CD14-positive monocyte (primary cell): ENCODE results near the gene BCL2L11. TPM values are rescaled to one million over a fixed set of nuclear protein-coding genes. Genes with fewer than 3 reads are reported as not detected.

ENCODE experiments used
- DNase-seq, 3 donors: peaks; one replicate each; pipeline ENCODE4 v3.0.0-alpha.2; 2011 to 2022
- H2AFZ ChIP-seq: 2 replicates; pipeline ENCODE4 v1.6.0; 2012; ENCODE audit warnings: mild to moderate bottlenecking, low read depth, low read length, inconsistent platforms; ENCODE audit not compliant: insufficient read depth, poor library complexity, severe bottlenecking
- H3K27ac ChIP-seq, 2 donors: 1 replicate in 1 of 2; 2 replicates in 1 of 2; pipeline ENCODE4 v1.5.1; 2012 to 2013; ENCODE audit warnings: low read length in 2 of 2, control low read depth in 1 of 2, inconsistent platforms in 1 of 2, low read depth in 1 of 2, mild to moderate bottlenecking in 1 of 2
- H3K27me3 ChIP-seq, 2 donors: one replicate each; pipeline versions ENCODE4 v1.6.0 to v1.6.1; 2011 to 2013; ENCODE audit warnings: low read length in 2 of 2; ENCODE audit not compliant: control insufficient read depth in 2 of 2, insufficient read depth in 2 of 2
- H3K36me3 ChIP-seq, 2 donors: replicated peaks in 1 of 2; 1 replicate in 1 of 2; 2 replicates in 1 of 2; pipeline versions ENCODE4 v1.5.1 to v1.6.1; 2012 to 2013; ENCODE audit warnings: low read length in 2 of 2, control low read depth in 1 of 2, inconsistent platforms in 1 of 2, mild to moderate bottlenecking in 1 of 2; ENCODE audit not compliant: insufficient read depth in 2 of 2, control insufficient read depth in 1 of 2
- H3K4me1 ChIP-seq, 2 donors: 1 replicate in 1 of 2; 2 replicates in 1 of 2; pipeline versions ENCODE4 v1.5.1 to v1.6.1; 2012 to 2013; ENCODE audit warnings: low read length in 2 of 2, control low read depth in 1 of 2, inconsistent platforms in 1 of 2, mild to moderate bottlenecking in 1 of 2, moderate library complexity in 1 of 2; ENCODE audit not compliant: insufficient read depth in 2 of 2, control insufficient read depth in 1 of 2
- H3K4me2 ChIP-seq: replicated peaks from 2 replicates; pipeline ENCODE3; 2012; ENCODE audit warnings: low read length, moderate library complexity, mild to moderate bottlenecking; ENCODE audit not compliant: poor library complexity, severe bottlenecking; ENCODE audit errors: extremely low read depth
- H3K4me3 ChIP-seq, 3 experiments: fragments of 200-600 bp in 1 of 3; sonication (generic) in 1 of 3; replicated peaks in 1 of 3; 1 replicate in 2 of 3; 2 replicates in 1 of 3; pipeline ENCODE4 v1.5.1; 2011 to 2013; ENCODE audit warnings: low read length in 3 of 3, mild to moderate bottlenecking in 3 of 3, control low read depth in 2 of 3, low read depth in 2 of 3, inconsistent platforms in 1 of 3, moderate library complexity in 1 of 3
- H3K79me2 ChIP-seq: 2 replicates; pipeline ENCODE4 v1.6.0; 2012; ENCODE audit warnings: mild to moderate bottlenecking, control low read depth, inconsistent platforms, low read length, moderate library complexity; ENCODE audit not compliant: insufficient read depth
- H3K9ac ChIP-seq: 2 replicates; pipeline ENCODE4 v1.6.0; 2017; ENCODE audit warnings: low read length, mild to moderate bottlenecking; ENCODE audit not compliant: insufficient read depth, poor library complexity, severe bottlenecking
- H3K9me3 ChIP-seq, 2 donors: replicated peaks in 1 of 2; 1 replicate in 1 of 2; 2 replicates in 1 of 2; pipeline versions ENCODE4 v1.5.1 to v1.6.1; 2012 to 2013; ENCODE audit warnings: low read length in 2 of 2, control low read depth in 1 of 2; ENCODE audit not compliant: control insufficient read depth in 1 of 2, insufficient read depth in 1 of 2
- H4K20me1 ChIP-seq: 2 replicates; pipeline ENCODE4 v1.6.0; 2012; ENCODE audit warnings: mild to moderate bottlenecking, low read length, control low read depth, moderate library complexity; ENCODE audit not compliant: insufficient read depth
- H3K27ac Mint-ChIP-seq, 7 donors: one replicate each; pipeline ENCODE4 v1.8.0; 2020; ENCODE audit warnings: mild to moderate bottlenecking in 7 of 7, mixed read lengths in 7 of 7, moderate library complexity in 6 of 7, inconsistent platforms in 2 of 7
- H3K27me3 Mint-ChIP-seq, 3 donors: one replicate each; pipeline ENCODE4 v1.8.0; 2021 to 2022; ENCODE audit warnings: low read depth in 3 of 3, mild to moderate bottlenecking in 3 of 3, mixed read lengths in 3 of 3, moderate library complexity in 3 of 3, inconsistent platforms in 1 of 3
- H3K36me3 Mint-ChIP-seq, 2 donors: one replicate each; pipeline ENCODE4 v1.8.0; 2020; ENCODE audit warnings: mixed read lengths in 2 of 2, inconsistent platforms in 1 of 2, mild to moderate bottlenecking in 1 of 2
- H3K4me1 Mint-ChIP-seq: one replicate; pipeline ENCODE4 v1.8.0; 2020; ENCODE audit warnings: mild to moderate bottlenecking, mixed read lengths
- H3K4me3 Mint-ChIP-seq, 2 donors: one replicate each; pipeline ENCODE4 v1.8.0; 2020; ENCODE audit warnings: mild to moderate bottlenecking in 2 of 2, mixed read lengths in 2 of 2, moderate library complexity in 1 of 2
- H3K9me3 Mint-ChIP-seq, 7 donors: one replicate each; pipeline ENCODE4 v1.8.0; 2020 to 2022; ENCODE audit warnings: mixed read lengths in 7 of 7, mild to moderate bottlenecking in 6 of 7, moderate library complexity in 6 of 7, inconsistent platforms in 2 of 7
- CTCF ChIP-seq: fragments of 200-600 bp; IDR thresholded peaks from one replicate; pipeline ENCODE4 v1.8.0; 2022; ENCODE audit warnings: antibody characterized with exemption, mild to moderate bottlenecking
- WGBS: methylation state at CpG from one replicate; pipeline ENCODE4 v1.1.5; 2013; ENCODE audit warnings: missing lambda C conversion rate; ENCODE audit not compliant: insufficient coverage; 5-methylcytosine and 5-hydroxymethylcytosine counted together
- intact Hi-C, 2 donors: fragments of 100-400 bp; cut with micrococcal nuclease; formaldehyde crosslinking; loops; one replicate each; pipeline versions ENCODE4 v1.15.0 to v1.15.1; 2023
- polyA plus RNA-seq, 3 donors: library from polyadenylated mRNA; depleted of rRNA in 1 of 3; unstranded in 2 of 3; stranded (reverse) in 1 of 3; fragments of 300-500 nt in 2 of 3; fragments of >200 nt in 1 of 3; fragmentation: Illumina TruSeq in 2 of 3; gene quantifications; 1 replicate in 2 of 3; 2 replicates in 1 of 3; pipeline ENCODE4 v1.2.3, GENCODE V29; 2012 to 2021

The BCL2L11 gene
- polyA plus RNA-seq, 3 donors: 8.8 to 27.6 (median 20.4) TPM

- Histone ChIP-seq H3K4me1 (peaks cover 47 to 56% of the 10 kb centered on the region in 2 donors), H3K9ac (no peak overlapping the region), H3K9me3 (no peaks in the 10 kb centered on the region), H3K79me2 (peaks cover 38% of the 10 kb centered on the region), H3K27ac (no peak overlapping the region), H3K36me3 (peaks cover 35 to 50% of the 10 kb centered on the region in 2 donors), H3K4me2 (peak overlapping the region; percentile 97), H3K4me3 (peak overlapping the region in 1 of 3 experiments; percentile 98), H4K20me1 (peaks cover 76% of the 10 kb centered on the region), H2AFZ (no peak overlapping the region), H3K27me3 (peaks cover 11 to 18% of the 10 kb centered on the region in 2 donors)
- peak overlapping the region in 3 of 7 donors; percentile 23 to 81 (median 40) for H3K27ac Mint-ChIP-seq
- no peak for TF ChIP-seq CTCF
- intact Hi-C loops: loop anchor here in 1 of 2 donors (5.0 to 10.0 kb wide), 2 partner anchors 131 to 309 kb away; no protein-coding TSS in a partner anchor
- peaks cover 0 to 16% (median 2%) of the 10 kb centered on the region in 7 donors for H3K9me3 Mint-ChIP-seq
- H3K36me3 Mint-ChIP-seq: peaks cover 52 to 55% of the 10 kb centered on the region in 2 donors
- peaks cover 52% of the 10 kb centered on the region for H3K4me1 Mint-ChIP-seq
- no peak for DNase-seq
- peak overlapping the region; percentile 76 to 91 for H3K4me3 Mint-ChIP-seq
- WGBS: 100% methylated on average over 4 of the region's 7 CpGs
- peaks cover 16 to 25% (median 21%) of the 10 kb centered on the region in 3 donors for H3K27me3 Mint-ChIP-seq
Observed at GRCh38 chr2:111123751-111124150, 3.0 kb downstream of the BCL2L11 start.

GRCh38 chr2:111126581-111126980 is 5.9 kb downstream of the BCL2L11 start:
- no peak overlapping the region for H3K4me3 Mint-ChIP-seq
- H3K4me1 Mint-ChIP-seq: peaks cover 42% of the 10 kb centered on the region
- Histone ChIP-seq H3K9me3 (no peaks in the 10 kb centered on the region), H3K27ac (no peak overlapping the region), H3K9ac (no peak overlapping the region), H3K4me1 (peaks cover 26 to 30% of the 10 kb centered on the region in 2 donors), H4K20me1 (peaks cover 95% of the 10 kb centered on the region), H3K36me3 (peaks cover 42 to 73% of the 10 kb centered on the region in 2 donors), H2AFZ (no peak overlapping the region), H3K79me2 (peaks cover 39% of the 10 kb centered on the region), H3K27me3 (peaks cover 0 to 2% of the 10 kb centered on the region in 2 donors), H3K4me2 (no peak overlapping the region), H3K4me3 (no peak overlapping the region)
- H3K9me3 Mint-ChIP-seq: peaks cover 0 to 2% (median under 1%) of the 10 kb centered on the region in 7 donors
- no CpG with 5 or more reads among the region's 1 CpG for WGBS
- intact Hi-C loops: loop anchor here in 1 of 2 donors (10.0 kb wide), 1 partner anchor 312 kb away; no protein-coding TSS in a partner anchor
- H3K27ac Mint-ChIP-seq: no peak overlapping the region
- H3K27me3 Mint-ChIP-seq: peaks cover 0 to 9% (median 6%) of the 10 kb centered on the region in 3 donors
- TF ChIP-seq CTCF: no peak
- DNase-seq: no peak
- H3K36me3 Mint-ChIP-seq: peaks cover 76 to 77% of the 10 kb centered on the region in 2 donors
